Measurements from ENCODE around the gene CSN2.
A peak's percentile ranks its signal among the peaks of the same experiment; 100 is the strongest.

Gene CSN2

GRCh38 chr4:69991016-69991415 is 25.5 kb upstream of the CSN2 start:
- TF ChIP-seq CTCF (IDR thresholded peaks at IDR 0.05): no peak
- TF ChIP-seq ZFX (IDR thresholded peaks at IDR 0.05; ENCODE audit: borderline replicate concordance): no peak
- H3K27ac ChIP-seq: no peak overlapping the region

GRCh38 chr4:69986663-69987062 is 21.1 kb upstream of the CSN2 start:
- no peak overlapping the region for H3K27ac ChIP-seq
- TF ChIP-seq CTCF (IDR thresholded peaks at IDR 0.05) (no peak), ZFX (IDR thresholded peaks at IDR 0.05; ENCODE audit: borderline replicate concordance) (no peak)

- no peak for TF ChIP-seq ZFX (IDR thresholded peaks at IDR 0.05; ENCODE audit: borderline replicate concordance)
- TF ChIP-seq CTCF (IDR thresholded peaks at IDR 0.05): no peak
- H3K27ac ChIP-seq: peak overlapping the region; percentile 59
Observed at GRCh38 chr4:69984030-69984443, 18.5 kb upstream of the CSN2 start.

GRCh38 chr4:69977582-69977981 is 12.1 kb upstream of the CSN2 start:
- TF ChIP-seq CTCF (IDR thresholded peaks at IDR 0.05) (no peak), ZFX (IDR thresholded peaks at IDR 0.05; ENCODE audit: borderline replicate concordance) (no peak)
- no peak overlapping the region for H3K27ac ChIP-seq

- no peak overlapping the region for H3K27ac ChIP-seq
- TF ChIP-seq ZFX (IDR thresholded peaks at IDR 0.05; ENCODE audit: borderline replicate concordance) (no peak), CTCF (IDR thresholded peaks at IDR 0.05) (no peak)
Observed at GRCh38 chr4:69974631-69975030, 9.1 kb upstream of the CSN2 start.

- TF ChIP-seq ZFX (IDR thresholded peaks at IDR 0.05; ENCODE audit: borderline replicate concordance): no peak
- no peak for TF ChIP-seq CTCF (IDR thresholded peaks at IDR 0.05)
- H3K27ac ChIP-seq: no peak overlapping the region
Observed at GRCh38 chr4:69970071-69970470, 4.5 kb upstream of the CSN2 start.

GRCh38 chr4:69957209-69957608 is 8.3 kb downstream of the CSN2 start:
- TF ChIP-seq CTCF (IDR thresholded peaks at IDR 0.05): no peak
- TF ChIP-seq ZFX (IDR thresholded peaks at IDR 0.05; ENCODE audit: borderline replicate concordance): no peak
- H3K27ac ChIP-seq: no peak overlapping the region

Measured in 22Rv1 (cell line).